ENCODE results near the gene CDCP1. TPM values are rescaled to one million over a fixed set of nuclear protein-coding genes. Genes with fewer than 3 reads are reported as not detected.

The CDCP1 gene
- total and polyA plus RNA-seq, 3 experiments from 2014 or later = 0.71 to 0.96 TPM; not detected in 1

DNA sequence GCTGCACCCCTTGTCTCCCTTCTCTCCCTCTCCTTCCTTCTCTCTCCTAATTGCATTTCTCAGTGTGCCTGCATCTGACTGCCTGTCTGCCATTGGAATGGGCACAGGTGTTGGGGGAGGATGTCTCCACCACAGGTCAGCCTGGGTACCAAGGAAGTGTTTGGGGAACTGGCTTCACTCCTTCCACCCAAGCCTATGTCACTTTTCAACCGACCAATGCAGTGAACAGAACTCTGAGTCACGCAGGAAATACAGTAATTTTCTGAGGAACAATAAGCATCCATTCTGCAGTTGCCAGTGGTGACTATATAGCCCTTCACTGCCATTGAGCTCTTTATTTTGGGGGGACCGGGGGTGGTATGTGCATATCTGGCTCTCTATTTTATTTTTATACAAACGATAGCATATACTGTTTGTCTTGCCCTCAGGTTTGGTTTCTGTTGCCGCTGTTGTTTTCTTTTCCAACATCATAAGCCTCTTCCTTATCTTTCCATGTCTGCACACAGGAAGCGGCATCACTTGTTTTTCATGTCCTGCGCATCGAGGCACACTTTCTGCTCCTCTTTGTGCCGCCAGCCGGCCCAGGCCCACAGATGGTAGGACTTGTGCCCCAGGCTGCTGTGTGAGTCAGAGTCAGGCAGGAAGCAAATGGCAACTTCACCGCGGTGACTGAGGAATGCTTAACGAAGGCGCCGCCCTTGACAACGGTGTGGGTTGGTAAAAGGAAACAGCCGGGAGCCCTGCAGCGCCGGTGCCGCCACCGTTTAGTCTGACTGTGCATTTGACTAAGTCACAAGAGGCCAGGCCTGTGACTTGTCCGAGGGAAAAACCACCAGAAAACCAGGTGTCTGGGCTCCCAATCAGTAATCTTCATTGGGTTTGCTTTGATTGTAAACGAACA lies 21.1 kb upstream of the CDCP1 start:
- H3K4me3 Mint-ChIP-seq = peak overlapping the region in 6 of 7 donors; percentile 42 to 80 (median 74)
- Histone ChIP-seq H3K36me3 (ENCODE audit: insufficient read depth, low read length) (no peaks in the 10 kb centered on the region), H3K27me3 (ENCODE audit: insufficient read depth, low read length, poor library complexity, severe bottlenecking) (no peaks in the 10 kb centered on the region), H3K4me3 (ENCODE audit: low read length) (peak overlapping the region; percentile 2), H3K4me1 (ENCODE audit: insufficient read depth, low read length) (peaks cover 19% of the 10 kb centered on the region), H3K9me3 (ENCODE audit: low read length) (no peaks in the 10 kb centered on the region), H3K27ac (ENCODE audit: low read depth, low read length) (peak overlapping the region; percentile 57)
- peaks cover 0 to 3% (median 0%) of the 10 kb centered on the region in 3 donors for H3K36me3 Mint-ChIP-seq
- ChIA-PET CTCF (no interaction called here), POLR2A (no interaction called here)
- DNase-seq = peak; percentile 45 to 85 (median 52)
- peaks cover 14 to 20% (median 18%) of the 10 kb centered on the region in 3 donors for H3K4me1 Mint-ChIP-seq
- H3K27me3 Mint-ChIP-seq = peaks cover 8 to 29% of the 10 kb centered on the region in 2 donors
- H3K9me3 Mint-ChIP-seq = no peaks in the 10 kb centered on the region
- peak overlapping the region; percentile 43 to 94 (median 84) for H3K27ac Mint-ChIP-seq

- Histone ChIP-seq H3K27ac (ENCODE audit: low read depth, low read length) (no peak overlapping the region), H3K27me3 (ENCODE audit: insufficient read depth, low read length, poor library complexity, severe bottlenecking) (no peaks in the 10 kb centered on the region), H3K9me3 (ENCODE audit: low read length) (no peaks in the 10 kb centered on the region), H3K36me3 (ENCODE audit: insufficient read depth, low read length) (no peaks in the 10 kb centered on the region), H3K4me3 (ENCODE audit: low read length) (no peak overlapping the region), H3K4me1 (ENCODE audit: insufficient read depth, low read length) (peaks cover 19% of the 10 kb centered on the region)
- POLR2A ChIA-PET = no interaction called here
- H3K4me3 Mint-ChIP-seq = no peak overlapping the region
- CTCF ChIA-PET = no interaction called here
- H3K36me3 Mint-ChIP-seq = peaks cover 0 to 3% (median 0%) of the 10 kb centered on the region in 3 donors
- no peaks in the 10 kb centered on the region for H3K9me3 Mint-ChIP-seq
- peaks cover 14 to 20% (median 18%) of the 10 kb centered on the region in 3 donors for H3K4me1 Mint-ChIP-seq
- H3K27ac Mint-ChIP-seq = peak overlapping the region in 3 of 8 donors; percentile 14 to 81 (median 78)
- DNase-seq = no peak
- H3K27me3 Mint-ChIP-seq = peaks cover 9 to 29% of the 10 kb centered on the region in 2 donors
These were observed 20.2 kb upstream of the CDCP1 start for GRCh38 chr3:45166321-45166879.

GRCh38 chr3:45165497-45166283 lies 19.5 kb upstream of the CDCP1 start:
- H3K36me3 Mint-ChIP-seq = peaks cover 0 to 7% (median 2%) of the 10 kb centered on the region in 3 donors
- H3K9me3 Mint-ChIP-seq = no peaks in the 10 kb centered on the region
- no peaks in the 10 kb centered on the region for H3K9me3 ChIP-seq (ENCODE audit: low read length)
- peak overlapping the region in 1 of 8 donors; percentile 66 for H3K27ac Mint-ChIP-seq
- no peaks in the 10 kb centered on the region for H3K27me3 ChIP-seq (ENCODE audit: insufficient read depth, low read length, poor library complexity, severe bottlenecking)
- CTCF ChIA-PET = no interaction called here
- peaks cover 14 to 20% (median 18%) of the 10 kb centered on the region in 3 donors for H3K4me1 Mint-ChIP-seq
- no peak overlapping the region for H3K4me3 Mint-ChIP-seq
- H3K4me3 ChIP-seq (ENCODE audit: low read length) = no peak overlapping the region
- H3K36me3 ChIP-seq (ENCODE audit: insufficient read depth, low read length) = no peaks in the 10 kb centered on the region
- H3K27ac ChIP-seq (ENCODE audit: low read depth, low read length) = no peak overlapping the region
- POLR2A ChIA-PET = no interaction called here
- H3K27me3 Mint-ChIP-seq = peaks cover 10 to 35% of the 10 kb centered on the region in 2 donors
- DNase-seq = no peak
- H3K4me1 ChIP-seq (ENCODE audit: insufficient read depth, low read length) = peaks cover 19% of the 10 kb centered on the region

- no peak overlapping the region for H3K27ac Mint-ChIP-seq
- peaks cover 10 to 32% of the 10 kb centered on the region in 2 donors for H3K27me3 Mint-ChIP-seq
- POLR2A ChIA-PET = no interaction called here
- peaks cover 0 to 7% (median 2%) of the 10 kb centered on the region in 3 donors for H3K36me3 Mint-ChIP-seq
- H3K27me3 ChIP-seq (ENCODE audit: insufficient read depth, low read length, poor library complexity, severe bottlenecking) = no peaks in the 10 kb centered on the region
- H3K9me3 Mint-ChIP-seq = no peaks in the 10 kb centered on the region
- CTCF ChIA-PET = no interaction called here
- H3K9me3 ChIP-seq (ENCODE audit: low read length) = no peaks in the 10 kb centered on the region
- H3K4me3 Mint-ChIP-seq = no peak overlapping the region
- H3K27ac ChIP-seq (ENCODE audit: low read depth, low read length) = no peak overlapping the region
- peaks cover 19% of the 10 kb centered on the region for H3K4me1 ChIP-seq (ENCODE audit: insufficient read depth, low read length)
- DNase-seq = no peak
- no peak overlapping the region for H3K4me3 ChIP-seq (ENCODE audit: low read length)
- H3K36me3 ChIP-seq (ENCODE audit: insufficient read depth, low read length) = no peaks in the 10 kb centered on the region
- peaks cover 14 to 20% (median 18%) of the 10 kb centered on the region in 3 donors for H3K4me1 Mint-ChIP-seq
These were observed 17.9 kb upstream of the CDCP1 start for GRCh38 chr3:45164056-45164455.

DNA sequence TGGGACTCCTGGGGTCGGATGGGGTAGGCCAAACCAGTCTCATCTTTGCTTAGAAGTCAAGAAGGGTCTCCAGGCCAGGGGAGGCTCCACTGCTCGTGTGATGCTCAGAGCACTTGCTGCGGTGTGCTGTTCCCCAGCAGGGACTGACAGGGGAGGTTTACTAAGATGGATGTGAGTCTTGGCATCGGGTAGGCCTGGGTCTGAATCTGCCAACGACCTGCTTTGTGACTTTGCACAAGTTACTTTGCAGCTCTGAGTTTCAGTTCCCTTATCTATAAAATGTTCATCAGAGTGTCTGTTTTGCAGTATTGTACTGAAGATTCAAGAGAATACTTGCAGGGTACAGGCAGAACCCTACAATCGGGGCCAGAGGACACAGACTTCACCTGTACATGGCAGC lies 17.3 kb upstream of the CDCP1 start:
- Histone ChIP-seq H3K4me1 (ENCODE audit: insufficient read depth, low read length) (peaks cover 19% of the 10 kb centered on the region), H3K9me3 (ENCODE audit: low read length) (no peaks in the 10 kb centered on the region), H3K27me3 (ENCODE audit: insufficient read depth, low read length, poor library complexity, severe bottlenecking) (no peaks in the 10 kb centered on the region), H3K4me3 (ENCODE audit: low read length) (no peak overlapping the region), H3K27ac (ENCODE audit: low read depth, low read length) (no peak overlapping the region), H3K36me3 (ENCODE audit: insufficient read depth, low read length) (no peaks in the 10 kb centered on the region)
- Mint-ChIP-seq H3K4me1 (peaks cover 14 to 19% (median 18%) of the 10 kb centered on the region in 3 donors), H3K9me3 (no peaks in the 10 kb centered on the region), H3K36me3 (peaks cover 0 to 7% (median 2%) of the 10 kb centered on the region in 3 donors), H3K4me3 (no peak overlapping the region), H3K27me3 (peaks cover 9 to 31% of the 10 kb centered on the region in 2 donors), H3K27ac (no peak overlapping the region)
- CTCF ChIA-PET = no interaction called here
- POLR2A ChIA-PET = no interaction called here
- DNase-seq = no peak

- ChIA-PET POLR2A (no interaction called here), CTCF (interaction anchor here (1.1 kb wide), 1 partner anchor 57 kb away, joined by 4 read pairs; no protein-coding TSS in a partner anchor)
- Mint-ChIP-seq H3K27me3 (peaks cover 11 to 22% of the 10 kb centered on the region in 2 donors), H3K4me1 (no peaks in the 10 kb centered on the region), H3K36me3 (peaks cover 0 to 4% (median 0%) of the 10 kb centered on the region in 3 donors), H3K27ac (no peak overlapping the region), H3K9me3 (peaks cover 0 to 8% (median 6%) of the 10 kb centered on the region in 5 donors), H3K4me3 (no peak overlapping the region)
- H3K36me3 ChIP-seq (ENCODE audit: insufficient read depth, low read length) = no peaks in the 10 kb centered on the region
- H3K4me1 ChIP-seq (ENCODE audit: insufficient read depth, low read length) = no peaks in the 10 kb centered on the region
- no peak overlapping the region for H3K27ac ChIP-seq (ENCODE audit: low read depth, low read length)
- no peak for DNase-seq
- H3K9me3 ChIP-seq (ENCODE audit: low read length) = no peaks in the 10 kb centered on the region
- H3K4me3 ChIP-seq (ENCODE audit: low read length) = no peak overlapping the region
- H3K27me3 ChIP-seq (ENCODE audit: insufficient read depth, low read length, poor library complexity, severe bottlenecking) = no peaks in the 10 kb centered on the region
These were observed 8.5 kb upstream of the CDCP1 start for GRCh38 chr3:45154641-45155147.

- peaks cover 0 to 4% (median 0%) of the 10 kb centered on the region in 3 donors for H3K36me3 Mint-ChIP-seq
- H3K4me3 Mint-ChIP-seq = no peak overlapping the region
- no peaks in the 10 kb centered on the region for H3K4me1 Mint-ChIP-seq
- peaks cover 13 to 25% of the 10 kb centered on the region in 2 donors for H3K27me3 Mint-ChIP-seq
- no peak for DNase-seq
- ChIA-PET CTCF (interaction anchor here (0.7 to 1.1 kb wide), 2 partner anchors 57 to 357 kb away, joined by 3 to 4 read pairs; no protein-coding TSS in a partner anchor), POLR2A (no interaction called here)
- H3K27me3 ChIP-seq (ENCODE audit: insufficient read depth, low read length, poor library complexity, severe bottlenecking) = no peaks in the 10 kb centered on the region
- H3K4me1 ChIP-seq (ENCODE audit: insufficient read depth, low read length) = no peaks in the 10 kb centered on the region
- H3K9me3 ChIP-seq (ENCODE audit: low read length) = no peaks in the 10 kb centered on the region
- H3K27ac Mint-ChIP-seq = no peak overlapping the region
- H3K27ac ChIP-seq (ENCODE audit: low read depth, low read length) = no peak overlapping the region
- H3K9me3 Mint-ChIP-seq = peaks cover 0 to 8% (median 6%) of the 10 kb centered on the region in 5 donors
- no peaks in the 10 kb centered on the region for H3K36me3 ChIP-seq (ENCODE audit: insufficient read depth, low read length)
- H3K4me3 ChIP-seq (ENCODE audit: low read length) = no peak overlapping the region
These were observed 7.7 kb upstream of the CDCP1 start for GRCh38 chr3:45153658-45154437.
